ENCODE results near the gene IDH2. TPM values are rescaled to one million over a fixed set of nuclear protein-coding genes. Genes with fewer than 3 reads are reported as not detected.
A peak's percentile ranks its signal among the peaks of the same experiment; 100 is the strongest.

Gene IDH2
- total and polyA plus RNA-seq, 2 of the 4 experiments (the other 2 are of a cell fraction), result 84.9 to 118 TPM

- ChIA-PET CTCF (interaction anchor here (0.6 kb wide), 1 partner anchor 29 kb away, joined by 4 read pairs; no protein-coding TSS in a partner anchor), POLR2A (ENCODE audit: unreplicated experiment) (no interaction called here)
- H3K27me3 ChIP-seq (ENCODE audit: control insufficient read depth, insufficient read depth, low read length), result no peaks in the 10 kb centered on the region
- no peak overlapping the region for H2BK20ac ChIP-seq (ENCODE audit: low read depth, low read length)
- H3K27ac ChIP-seq (ENCODE audit: insufficient read depth, low read length), result no peak overlapping the region
- H3K4me2 ChIP-seq (ENCODE audit: low read depth, low read length), result no peak overlapping the region
- no peak overlapping the region for H3K4me3 ChIP-seq (ENCODE audit: insufficient read depth, low read depth, low read length)
- H3K4me1 ChIP-seq (ENCODE audit: control insufficient read depth, insufficient read depth, low read length), result peaks cover 2% of the 10 kb centered on the region
- no peak overlapping the region for H2BK120ac ChIP-seq (ENCODE audit: low read depth, low read length)
- H3K56ac ChIP-seq (ENCODE audit: extremely low read depth, insufficient read depth, low read length), result no peak overlapping the region
- dilution Hi-C loops (cut with HindIII; ENCODE audit: low sequenced_read_pairs, unreplicated experiment) (no loop called here), in situ Hi-C loops (cut with MboI; ENCODE audit: low sequenced_read_pairs) (no loop called here), intact Hi-C loops (cut with micrococcal nuclease) (no loop called here)
- H4K8ac ChIP-seq (ENCODE audit: low read depth in 2 of 2, low read length in 2 of 2), result no peak overlapping the region
- no peak overlapping the region for H4K91ac ChIP-seq (ENCODE audit: insufficient read depth, low read depth, low read length)
- no peaks in the 10 kb centered on the region for H3K36me3 ChIP-seq (ENCODE audit: control insufficient read depth, insufficient read depth, low read length)
- H3K9me3 ChIP-seq (ENCODE audit: control insufficient read depth, insufficient read depth, low read length), result peaks cover 8% of the 10 kb centered on the region
- BruUV-seq (replicated peaks), result no TSS peak
- H3K23ac ChIP-seq (ENCODE audit: low read depth, low read length), result no peak overlapping the region
- no peak overlapping the region for H2BK5ac ChIP-seq (ENCODE audit: low read depth, low read length, poor library complexity, severe bottlenecking)
- H3K14ac ChIP-seq (replicated peaks; ENCODE audit: low read depth, low read length), result no peak overlapping the region
- DNase-seq (peak; percentile 51), ATAC-seq (ENCODE audit: low read depth) (peak; percentile 80)
- no peak overlapping the region for H2AK5ac ChIP-seq (ENCODE audit: low read depth, low read length)
- H3K9me1 ChIP-seq (ENCODE audit: insufficient read depth, low read length), result no peaks in the 10 kb centered on the region
- no peak overlapping the region for H3K4ac ChIP-seq (ENCODE audit: low read depth, low read length)
- no peak overlapping the region for H4K5ac ChIP-seq (ENCODE audit: low read depth, low read length)
- no peak overlapping the region for H3K18ac ChIP-seq (ENCODE audit: low read depth, low read length)
- no peak for TF ChIP-seq MXI1 (IDR thresholded peaks at IDR 0.05; ENCODE audit: borderline replicate concordance, low read depth, low read length)
- TF ChIP-seq CHD1 (IDR thresholded peaks at IDR 0.05; ENCODE audit: low read depth, low read length), result no peak
- no peak for TF ChIP-seq NFE2L2 (IDR thresholded peaks at IDR 0.05; ENCODE audit: low read depth, low read length)
- no peak for TF ChIP-seq USF2 (IDR thresholded peaks at IDR 0.05; ENCODE audit: low read depth, low read length)
- TF ChIP-seq MAFK (IDR thresholded peaks at IDR 0.05; ENCODE audit: low read depth, low read length), result no peak
- TF ChIP-seq POLR2A (IDR thresholded peaks at IDR 0.05; ENCODE audit: low read depth, low read length), result no peak
- no peak for TF ChIP-seq MAZ (IDR thresholded peaks at IDR 0.05; ENCODE audit: borderline replicate concordance, low read depth, low read length)
- TF ChIP-seq RCOR1 (IDR thresholded peaks at IDR 0.05; ENCODE audit: insufficient replicate concordance, low read length), result no peak
- no peak for TF ChIP-seq SMC3 (IDR thresholded peaks at IDR 0.05; ENCODE audit: low read depth, low read length)
- TF ChIP-seq FOS (IDR thresholded peaks at IDR 0.05; ENCODE audit: low read depth, low read length), result no peak
- H3K9ac ChIP-seq (ENCODE audit: low read depth, low read length), result no peak overlapping the region
- no peak overlapping the region for H2AFZ ChIP-seq (replicated peaks; ENCODE audit: low read length, poor library complexity)
- no CpG with 5 or more reads among the region's 7 CpGs for WGBS, 2 experiments (ENCODE audit: extremely low coverage in 2 of 2, insufficient read length in 1 of 2)
- no peaks in the 10 kb centered on the region for H4K20me1 ChIP-seq (ENCODE audit: insufficient read depth, low read length)
- H2BK15ac ChIP-seq (ENCODE audit: low read depth, low read length), result no peak overlapping the region
- no peaks in the 10 kb centered on the region for H3K79me1 ChIP-seq (ENCODE audit: low read depth in 1 of 2, low read length in 2 of 2)
- no peak overlapping the region for H2AK9ac ChIP-seq (replicated peaks; ENCODE audit: low read depth, low read length, poor library complexity)
Measured at GRCh38 chr15:90113166-90113565, 10.9 kb upstream of the IDH2 start.
